Measurements from ENCODE around the gene PEF1. TPM values are rescaled to one million over a fixed set of nuclear protein-coding genes. Genes with fewer than 3 reads are reported as not detected.

The PEF1 gene
- total and polyA plus RNA-seq, 2 of the 8 experiments (the other 6 are each of a cell fraction or from before 2014, with no cell fraction given) = 35.2 to 69.2 TPM

GRCh38 chr1:31659889-31660288 is 15.2 kb upstream of the PEF1 start:
- POLR2A ChIA-PET (ENCODE audit: partially characterized antibody) = interaction anchor here (0.8 to 0.9 kb wide), 2 partner anchors 8 to 111 kb away, joined by 3 to 4 read pairs; no protein-coding TSS in a partner anchor
- H3K4me1 ChIP-seq (replicated peaks in 1 of 4; ENCODE audit: control insufficient read depth in 3 of 4, insufficient read depth in 4 of 4, low read length in 3 of 4) = no peaks in the 10 kb centered on the region

More at GRCh38 chr1:31659889-31660288, 15.2 kb upstream of the PEF1 start:
- DNase-seq (ENCODE audit: low read depth in 1 of 2, low spot score in 2 of 2) = no peak
- no peak for FAIRE-seq
- no peak overlapping the region for H3K4me2 ChIP-seq (ENCODE audit: insufficient read depth in 1 of 2, low read depth in 2 of 2, low read length in 2 of 2)
- H2BK15ac ChIP-seq (ENCODE audit: low read length) = no peak overlapping the region
- CTCF ChIA-PET (ENCODE audit: partially characterized antibody) = interaction anchor here (1.1 to 19.3 kb wide), 5 partner anchors 22 to 130 kb away, joined by 3 to 370 read pairs (median 80); no protein-coding TSS in a partner anchor
- no peak overlapping the region for H2AK5ac ChIP-seq (ENCODE audit: low read depth, low read length)
- H3K9ac ChIP-seq (replicated peaks in 1 of 4; ENCODE audit: extremely low read depth in 1 of 4, low read depth in 3 of 4, low read length in 3 of 4) = no peak overlapping the region
- no peak overlapping the region for H2BK120ac ChIP-seq (replicated peaks; ENCODE audit: low read depth, low read length)
- 77% methylated on average over 3 of the region's 3 CpGs; no CpG with 5 or more reads in 1 of the 2 experiments for WGBS, 2 experiments (ENCODE audit: extremely low coverage in 1 of 2, insufficient coverage in 1 of 2, insufficient read length in 1 of 2, insufficient replicate concordance in 2 of 2, low coverage in 1 of 2, low lambda C conversion rate in 2 of 2, missing lambda C conversion rate in 1 of 2)
- H3K4me3 ChIP-seq (ENCODE audit: extremely low read depth in 1 of 4, insufficient read depth in 2 of 4, low read depth in 3 of 4, low read length in 4 of 4) = no peak overlapping the region
- no peak overlapping the region for H2BK5ac ChIP-seq (ENCODE audit: low read depth, low read length)
- no peaks in the 10 kb centered on the region for H3K23me2 ChIP-seq (ENCODE audit: low read depth, low read length)
- H3K56ac ChIP-seq (replicated peaks; ENCODE audit: insufficient read length, low read depth, low read length) = no peak overlapping the region
- no peaks in the 10 kb centered on the region for H3K79me1 ChIP-seq (ENCODE audit: low read depth, low read length)
- H4K8ac ChIP-seq (ENCODE audit: extremely low read depth, insufficient read depth, low read length) = no peak overlapping the region
- no peaks in the 10 kb centered on the region for H3K79me2 ChIP-seq (ENCODE audit: control insufficient read depth in 1 of 2, insufficient read depth in 2 of 2, low read length in 2 of 2)
- no peak overlapping the region for H3K27ac ChIP-seq (ENCODE audit: low read depth, low read length)
- no peak overlapping the region for H3K4ac ChIP-seq (replicated peaks; ENCODE audit: insufficient read length, low read depth, low read length)
- H4K20me1 ChIP-seq (replicated peaks in 1 of 2; ENCODE audit: control insufficient read depth in 1 of 2, insufficient read depth in 2 of 2, low read length in 2 of 2) = no peaks in the 10 kb centered on the region
- H3K9me3 ChIP-seq (ENCODE audit: insufficient read depth in 2 of 2, low read depth in 1 of 2, low read length in 1 of 2) = no peaks in the 10 kb centered on the region
- no peaks in the 10 kb centered on the region for H3K36me3 ChIP-seq (ENCODE audit: control insufficient read depth in 2 of 4, insufficient read depth in 4 of 4, low read length in 3 of 4)
- H4K5ac ChIP-seq (ENCODE audit: insufficient read length, low read depth, low read length) = no peak overlapping the region
- no peak overlapping the region for H2BK20ac ChIP-seq (ENCODE audit: low read length)
- no peak overlapping the region for H2AFZ ChIP-seq (ENCODE audit: low read length)
- H3K14ac ChIP-seq (ENCODE audit: insufficient read length) = no peak overlapping the region
- TF ChIP-seq SIRT6 (IDR thresholded peaks at IDR 0.05; ENCODE audit: low read length) = no peak
- no peak for TF ChIP-seq FOSL1 (IDR thresholded peaks at IDR 0.05; ENCODE audit: insufficient read depth, low read depth, low read length)
- TF ChIP-seq POU5F1 (IDR thresholded peaks at IDR 0.05; ENCODE audit: low read depth, low read length) = no peak
- TF ChIP-seq CREB1 (IDR thresholded peaks at IDR 0.05) = no peak
- TF ChIP-seq RXRA (IDR thresholded peaks at IDR 0.05; ENCODE audit: insufficient read depth, low read depth, low read length) = no peak
- H2BK12ac ChIP-seq (ENCODE audit: low read depth, low read length) = no peak overlapping the region
- H3K18ac ChIP-seq (ENCODE audit: extremely low read depth, low read length) = no peak overlapping the region
- H3K27me3 ChIP-seq (replicated peaks in 1 of 4; ENCODE audit: control insufficient read depth in 3 of 4, extremely low read depth in 1 of 4, insufficient read depth in 3 of 4, low read length in 3 of 4) = no peaks in the 10 kb centered on the region
- no peak overlapping the region for H4K91ac ChIP-seq (replicated peaks; ENCODE audit: insufficient read length, low read length)
- no peak overlapping the region for H3K23ac ChIP-seq (ENCODE audit: insufficient read length)
